IMR-90 (cell line): ENCODE data around the gene SMARCAD1. TPM values are rescaled to one million over a fixed set of nuclear protein-coding genes. Genes with fewer than 3 reads are reported as not detected.

Experiments
- ATAC-seq: fragments of 200-7000 bp; cut with Tn5 transposase; 2 replicates; pipeline ENCODE4 v1.9.1; 2020; ENCODE audit warnings: low read depth, mild to moderate bottlenecking, moderate library complexity
- BruUV-seq: library from RNA; stranded (reverse); fragments of 400-500 nt; replicated peaks from 2 replicates; lab custom pipeline; 2021; lab: Mats Ljungman, UMichigan
- CTCF ChIA-PET: fragments of 300-600 bp; formaldehyde crosslinking; extraction: SDS; loops from one replicate; lab custom pipeline; 2021; ENCODE audit warnings: antibody characterized with exemption; lab: Yijun Ruan, JAX
- POLR2A ChIA-PET: fragments of 300-600 bp; sonication (Branson Sonifier 250); formaldehyde crosslinking; loops from one replicate; lab custom pipeline; 2022; ENCODE audit warnings: antibody characterized with exemption; ENCODE audit not compliant: unreplicated experiment; lab: Charles Lee
- DNase-seq: peaks from one replicate; pipeline ENCODE4 v3.0.0; 2013
- H2AFZ ChIP-seq: replicated peaks from 2 replicates; pipeline ENCODE3; 2013; ENCODE audit warnings: low read length, mild to moderate bottlenecking; ENCODE audit not compliant: poor library complexity
- H2AK5ac ChIP-seq: 2 replicates; pipeline ENCODE4 v1.6.1; 2013; ENCODE audit warnings: low read depth, low read length, inconsistent platforms
- H2AK9ac ChIP-seq: replicated peaks from 2 replicates; pipeline ENCODE3; 2013; ENCODE audit warnings: mild to moderate bottlenecking, low read depth, low read length, moderate library complexity; ENCODE audit not compliant: poor library complexity
- H2BK120ac ChIP-seq: 2 replicates; pipeline ENCODE4 v1.6.1; 2013; ENCODE audit warnings: low read depth, low read length, inconsistent platforms
- H2BK15ac ChIP-seq: 3 replicates; pipeline ENCODE4 v1.6.1; 2013; ENCODE audit warnings: low read depth, low read length, inconsistent platforms
- H2BK20ac ChIP-seq: 2 replicates; pipeline ENCODE4 v1.6.1; 2013; ENCODE audit warnings: low read depth, mild to moderate bottlenecking, inconsistent platforms, low read length, moderate library complexity
- H2BK5ac ChIP-seq: 2 replicates; pipeline ENCODE4 v1.6.1; 2013; ENCODE audit warnings: mild to moderate bottlenecking, low read depth, low read length, inconsistent platforms; ENCODE audit not compliant: poor library complexity, severe bottlenecking
- H3K14ac ChIP-seq: replicated peaks from 2 replicates; pipeline ENCODE4 v1.6.1; 2013; ENCODE audit warnings: low read depth, low read length, inconsistent platforms
- H3K18ac ChIP-seq: 2 replicates; pipeline ENCODE4 v1.6.1; 2013; ENCODE audit warnings: low read depth, low read length, control low read depth
- H3K23ac ChIP-seq: 2 replicates; pipeline ENCODE4 v1.6.1; 2013; ENCODE audit warnings: low read depth, low read length, inconsistent platforms
- H3K27ac ChIP-seq: 2 replicates; pipeline ENCODE4 v1.5.1; 2013; ENCODE audit warnings: mild to moderate bottlenecking, control low read depth, low read length; ENCODE audit not compliant: insufficient read depth
- H3K27me3 ChIP-seq: 2 replicates; pipeline ENCODE4 v1.6.1; 2013; ENCODE audit warnings: low read length; ENCODE audit not compliant: control insufficient read depth, insufficient read depth
- H3K36me3 ChIP-seq: 2 replicates; pipeline ENCODE4 v1.6.1; 2013; ENCODE audit warnings: low read length, mixed read lengths; ENCODE audit not compliant: control insufficient read depth, insufficient read depth
- H3K4ac ChIP-seq: 2 replicates; pipeline ENCODE4 v1.6.1; 2013; ENCODE audit warnings: low read depth, low read length, inconsistent platforms
- H3K4me1 ChIP-seq: 2 replicates; pipeline ENCODE4 v1.6.1; 2013; ENCODE audit warnings: low read length, mixed read lengths; ENCODE audit not compliant: control insufficient read depth, insufficient read depth
- H3K4me2 ChIP-seq: 2 replicates; pipeline ENCODE4 v1.6.1; 2013; ENCODE audit warnings: low read depth, mild to moderate bottlenecking, control low read depth, low read length, moderate library complexity
- H3K4me3 ChIP-seq: 2 replicates; pipeline ENCODE4 v1.5.1; 2013; ENCODE audit warnings: low read depth, mild to moderate bottlenecking, control low read depth, low read length, moderate library complexity; ENCODE audit not compliant: insufficient read depth
- H3K56ac ChIP-seq: 2 replicates; pipeline ENCODE4 v1.6.1; 2013; ENCODE audit warnings: low read length, inconsistent platforms; ENCODE audit not compliant: insufficient read depth; ENCODE audit errors: extremely low read depth
- H3K79me1 ChIP-seq, 2 experiments: 2 replicates each; pipeline ENCODE4 v1.6.1; 2013; ENCODE audit warnings: low read length in 2 of 2, inconsistent platforms in 1 of 2, low read depth in 1 of 2
- H3K9ac ChIP-seq: 2 replicates; pipeline ENCODE4 v1.6.1; 2013; ENCODE audit warnings: low read depth, low read length, control low read depth
- H3K9me1 ChIP-seq: 2 replicates; pipeline ENCODE4 v1.6.1; 2013; ENCODE audit warnings: low read length, inconsistent platforms; ENCODE audit not compliant: insufficient read depth
- H3K9me3 ChIP-seq: 2 replicates; pipeline ENCODE4 v1.6.1; 2013; ENCODE audit warnings: low read length; ENCODE audit not compliant: control insufficient read depth, insufficient read depth
- H4K20me1 ChIP-seq: 2 replicates; pipeline ENCODE4 v1.6.1; 2013; ENCODE audit warnings: low read length, inconsistent platforms; ENCODE audit not compliant: insufficient read depth
- H4K5ac ChIP-seq: 2 replicates; pipeline ENCODE4 v1.6.1; 2013; ENCODE audit warnings: mild to moderate bottlenecking, low read depth, low read length, control low read depth
- H4K8ac ChIP-seq, 2 experiments: 2 replicates each; pipeline ENCODE4 v1.6.1; 2013; ENCODE audit warnings: low read depth in 2 of 2, low read length in 2 of 2, control low read depth in 1 of 2, inconsistent platforms in 1 of 2
- H4K91ac ChIP-seq: 2 replicates; pipeline ENCODE4 v1.6.1; 2013; ENCODE audit warnings: low read depth, low read length, inconsistent platforms; ENCODE audit not compliant: insufficient read depth
- FOS ChIP-seq: fragments of 150-350 bp; IDR thresholded peaks from 2 replicates; pipeline ENCODE4 v1.6.1; 2016; ENCODE audit warnings: low read depth, low read length
- MAZ ChIP-seq: IDR thresholded peaks from 2 replicates; pipeline ENCODE4 v1.6.1; 2012; ENCODE audit warnings: low read depth, mild to moderate bottlenecking, low read length, improper control_type of control experiment, moderate library complexity, borderline replicate concordance
- RAD21 ChIP-seq: IDR thresholded peaks from 2 replicates; pipeline ENCODE4 v1.6.1; 2012; ENCODE audit warnings: low read length, improper control_type of control experiment
- RFX5 ChIP-seq: IDR thresholded peaks from 2 replicates; pipeline ENCODE4 v1.8.0; 2012; ENCODE audit warnings: low read depth, mild to moderate bottlenecking, low read length, moderate library complexity
- SMC3 ChIP-seq: fragments of 150-350 bp; IDR thresholded peaks from 2 replicates; pipeline ENCODE4 v1.6.1; 2016; ENCODE audit warnings: low read depth, mild to moderate bottlenecking, antibody characterized with exemption, low read length, moderate library complexity
- WGBS, 2 experiments: methylation state at CpG; one replicate each; pipeline versions ENCODE4 v1.1.5 to v1.1.7; 2013; ENCODE audit warnings: missing lambda C conversion rate in 2 of 2; ENCODE audit not compliant: insufficient read length in 1 of 2; ENCODE audit errors: extremely low coverage in 2 of 2; 5-methylcytosine and 5-hydroxymethylcytosine counted together
- dilution Hi-C: fragments of 300-500 bp; cut with HindIII; formaldehyde crosslinking; loops from one replicate; pipeline ENCODE4 v1.14.3; 2018; ENCODE audit warnings: low sequenced_read_pairs; ENCODE audit not compliant: unreplicated experiment
- in situ Hi-C: fragments of 300-500 bp; cut with MboI; formaldehyde crosslinking; loops from 3 replicates; pipeline ENCODE4 v1.14.3; 2019; ENCODE audit warnings: low sequenced_read_pairs, inconsistent platforms, mixed read lengths
- intact Hi-C: fragments of 100-400 bp; cut with micrococcal nuclease; formaldehyde crosslinking; loops from 2 replicates; pipeline ENCODE4 v1.10.0; 2022
- polyA plus RNA-seq, 3 experiments: library from polyadenylated mRNA; depleted of rRNA; stranded (reverse); fragments of >200 nt; gene quantifications; 2 replicates each; pipeline ENCODE4 v1.2.3, GENCODE V29; 2012; ENCODE audit warnings: low replicate concordance in 1 of 3
- total RNA-seq: library from RNA; depleted of rRNA; stranded (reverse); fragments of >200 nt; gene quantifications from 2 replicates; pipeline ENCODE4 v1.2.3, GENCODE V29; 2012

The SMARCAD1 gene
- total and polyA plus RNA-seq, 2 of the 4 experiments (the other 2 are of a cell fraction), result 12.3 to 35.3 TPM

- H4K20me1 ChIP-seq, result peaks cover 4% of the 10 kb centered on the region; the same call in 1 of the 2 replicates
- no peak overlapping the region for H3K9ac ChIP-seq
- no peaks in the 10 kb centered on the region for H3K9me3 ChIP-seq
- no peak overlapping the region for H3K23ac ChIP-seq
- no peak overlapping the region for H4K5ac ChIP-seq
- no peak overlapping the region for H2BK120ac ChIP-seq
- H2BK20ac ChIP-seq, result no peak overlapping the region
- H3K4me2 ChIP-seq, result no peak overlapping the region
- no peak for TF ChIP-seq FOS
- TF ChIP-seq SMC3, result no peak
- TF ChIP-seq RFX5, result no peak
- TF ChIP-seq MAZ, result no peak
- no peak for TF ChIP-seq RAD21
- H3K14ac ChIP-seq, result no peak overlapping the region
- ChIA-PET POLR2A (no interaction called here), CTCF (interaction anchor here (0.8 kb wide), 1 partner anchor 31 kb away, joined by 3 read pairs; no protein-coding TSS in a partner anchor)
- DNase-seq (no peak), ATAC-seq (no peak)
- H3K56ac ChIP-seq, result no peak overlapping the region
- H3K79me1 ChIP-seq, result peaks cover 16 to 17% of the 10 kb centered on the region in 2 experiments
- intact Hi-C loops, result no loop called here
- no peak overlapping the region for H2AK9ac ChIP-seq
- no peak overlapping the region for H2AFZ ChIP-seq
- in situ Hi-C loops, result no loop called here
- no peaks in the 10 kb centered on the region; the same call in 1 of the 2 replicates for H3K9me1 ChIP-seq
- no peak overlapping the region for H2BK5ac ChIP-seq
- H2BK15ac ChIP-seq, result no peak overlapping the region
- H3K27ac ChIP-seq, result no peak overlapping the region
- dilution Hi-C loops, result no loop called here
- no peak overlapping the region for H2AK5ac ChIP-seq
- H3K4me1 ChIP-seq, result no peaks in the 10 kb centered on the region
- BruUV-seq, result no TSS peak
- no peak overlapping the region for H3K4me3 ChIP-seq
- no peak overlapping the region for H4K8ac ChIP-seq
- H4K91ac ChIP-seq, result no peak overlapping the region
- H3K18ac ChIP-seq, result no peak overlapping the region
- H3K4ac ChIP-seq, result no peak overlapping the region
- peaks cover 14% of the 10 kb centered on the region for H3K36me3 ChIP-seq
- no CpG with 5 or more reads among the region's 1 CpG for WGBS, 2 experiments
- no peaks in the 10 kb centered on the region for H3K27me3 ChIP-seq
These were observed 14.3 kb downstream of the SMARCAD1 start for GRCh38 chr4:94221916-94222315.
